Spleen (tissue), 3 donors: ENCODE results near the gene SKIC8.

ENCODE experiments used
- POLR2A ChIP-seq, 3 donors: fragments of 450-650 bp; IDR thresholded peaks; one replicate each; pipeline ENCODE4 v1.5.1; 2017; ENCODE audit warnings: antibody characterized with exemption in 3 of 3, mild to moderate bottlenecking in 1 of 3
- POLR2AphosphoS5 ChIP-seq, 3 donors: sonication (generic); formaldehyde crosslinking; IDR thresholded peaks; one replicate each; pipeline ENCODE4 v1.5.1; 2017; ENCODE audit warnings: antibody characterized with exemption in 3 of 3

- TF ChIP-seq POLR2AphosphoS5 (IDR thresholded peaks at IDR 0.05), result peak in 1 of 3 donors; percentile 39
- no peak for TF ChIP-seq POLR2A (IDR thresholded peaks at IDR 0.05)
Observed at GRCh38 chr15:78280319-78281072, 18.9 kb downstream of the SKIC8 start.
